Adrenal gland (tissue), 5 donors: ENCODE results near the gene APP.

Experiments used
- POLR2A ChIP-seq, 2 donors: fragments of 450-650 bp; IDR thresholded peaks; one replicate each; pipeline ENCODE4 v1.6.1; 2017; ENCODE audit warnings: antibody characterized with exemption in 2 of 2, mild to moderate bottlenecking in 2 of 2, moderate library complexity in 1 of 2
- TF ChIP-seq, protein P1 (sequence below), 6 experiments: fragments of 450-650 bp in 4 of 6; fragments of 200-600 bp in 2 of 6; sonication (generic) in 1 of 6; IDR thresholded peaks; 1 replicate in 5 of 6; 2 replicates in 1 of 6; pipeline versions ENCODE4 v1.5.1 to v1.8.0; 2016 to 2021; ENCODE audit warnings: antibody characterized with exemption in 6 of 6, mild to moderate bottlenecking in 2 of 6, moderate library complexity in 1 of 6
- donor health status: DM: no; HTN: no; CAD: no.

DNA sequence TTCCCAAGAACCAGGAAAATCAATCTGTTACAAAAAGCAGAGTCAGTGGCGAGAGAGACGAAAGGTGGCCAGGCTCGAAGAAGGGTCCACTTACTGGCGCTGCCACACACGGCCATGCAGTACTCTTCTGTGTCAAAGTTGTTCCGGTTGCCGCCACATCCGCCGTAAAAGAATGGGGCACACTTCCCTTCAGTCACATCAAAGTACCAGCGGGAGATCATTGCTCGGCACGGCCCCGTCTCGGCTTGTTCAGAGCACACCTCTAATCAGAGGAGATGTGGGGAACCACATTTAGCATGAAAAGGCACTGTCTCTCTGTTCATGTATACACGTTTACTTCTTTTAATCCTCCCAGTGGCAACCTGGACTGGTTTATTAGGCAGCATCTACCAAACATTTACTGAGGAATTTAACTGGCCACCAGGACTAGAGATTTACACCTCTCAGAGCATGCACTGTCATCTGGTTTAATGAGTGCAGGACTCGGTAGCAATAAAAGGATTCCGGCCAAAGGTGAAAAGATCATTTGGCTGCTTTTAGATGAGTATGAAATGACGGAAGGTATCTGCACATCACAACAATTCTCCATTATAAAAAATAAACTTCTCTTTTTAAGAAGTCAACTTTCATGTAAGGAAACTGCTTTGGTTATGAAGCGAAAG lies 170.5 kb downstream of the APP start:
- TF ChIP-seq POLR2A (IDR thresholded peaks at IDR 0.05) = no peak
- TF ChIP-seq, protein P1, sequence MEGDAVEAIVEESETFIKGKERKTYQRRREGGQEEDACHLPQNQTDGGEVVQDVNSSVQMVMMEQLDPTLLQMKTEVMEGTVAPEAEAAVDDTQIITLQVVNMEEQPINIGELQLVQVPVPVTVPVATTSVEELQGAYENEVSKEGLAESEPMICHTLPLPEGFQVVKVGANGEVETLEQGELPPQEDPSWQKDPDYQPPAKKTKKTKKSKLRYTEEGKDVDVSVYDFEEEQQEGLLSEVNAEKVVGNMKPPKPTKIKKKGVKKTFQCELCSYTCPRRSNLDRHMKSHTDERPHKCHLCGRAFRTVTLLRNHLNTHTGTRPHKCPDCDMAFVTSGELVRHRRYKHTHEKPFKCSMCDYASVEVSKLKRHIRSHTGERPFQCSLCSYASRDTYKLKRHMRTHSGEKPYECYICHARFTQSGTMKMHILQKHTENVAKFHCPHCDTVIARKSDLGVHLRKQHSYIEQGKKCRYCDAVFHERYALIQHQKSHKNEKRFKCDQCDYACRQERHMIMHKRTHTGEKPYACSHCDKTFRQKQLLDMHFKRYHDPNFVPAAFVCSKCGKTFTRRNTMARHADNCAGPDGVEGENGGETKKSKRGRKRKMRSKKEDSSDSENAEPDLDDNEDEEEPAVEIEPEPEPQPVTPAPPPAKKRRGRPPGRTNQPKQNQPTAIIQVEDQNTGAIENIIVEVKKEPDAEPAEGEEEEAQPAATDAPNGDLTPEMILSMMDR (IDR thresholded peaks at IDR 0.05) = no peak
